Nucleus accumbens (tissue), 56 donors: ENCODE results near the gene SDHA.

Source experiments
- DNase-seq, 56 donors: peaks; one replicate each; lab custom pipeline; 2025; lab: John Stamatoyannopoulos, UW

Gene SDHA

DNA sequence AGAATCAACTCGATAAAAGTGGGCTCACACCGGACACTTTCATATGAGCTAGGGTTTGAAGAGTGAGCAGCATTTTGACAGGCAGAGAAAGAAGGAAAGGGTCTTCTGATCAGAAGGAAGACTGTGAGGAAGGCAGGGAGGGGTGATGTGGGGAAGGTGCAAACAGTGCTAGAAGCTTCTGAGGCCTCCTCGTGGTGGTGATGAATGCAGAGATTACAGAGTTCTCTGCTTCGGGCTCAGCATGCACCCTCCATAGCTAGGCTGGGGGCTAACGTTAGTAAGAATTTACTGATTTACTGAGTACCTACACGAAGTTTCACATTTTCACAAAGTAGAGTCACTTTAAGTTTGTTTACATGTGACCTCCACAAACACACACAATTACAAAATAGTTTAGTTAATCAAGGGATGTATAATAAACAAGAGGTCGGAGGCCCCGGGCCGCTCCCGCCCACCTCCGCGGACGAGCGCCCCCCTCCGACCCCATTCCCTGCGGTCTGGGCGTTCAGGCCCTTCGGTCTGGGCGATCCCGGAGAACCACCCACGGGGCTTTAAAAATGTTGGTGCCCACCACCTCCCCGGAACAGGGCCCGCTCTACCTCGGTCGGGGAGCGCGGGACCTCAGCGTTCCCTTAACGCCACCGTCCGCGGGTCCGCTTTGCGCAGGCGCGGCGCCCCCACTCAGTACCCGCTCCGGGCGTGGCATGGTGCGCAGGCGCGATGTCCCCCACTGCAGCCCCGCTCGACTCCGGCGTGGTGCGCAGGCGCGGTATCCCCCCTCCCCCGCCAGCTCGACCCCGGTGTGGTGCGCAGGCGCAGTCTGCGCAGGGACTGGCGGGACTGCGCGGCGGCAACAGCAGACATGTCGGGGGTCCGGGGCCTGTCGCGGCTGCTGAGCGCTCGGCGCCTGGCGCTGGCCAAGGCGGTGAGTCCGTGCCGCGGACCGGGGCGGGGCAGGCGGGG, at the start of gene SDHA, which contains the start of gene CCDC127:
Gene SDHA, plus strand, starts transcription at position 827 of the 963 bp plus-strand sequence. Its CDS starts 36 bp downstream, at position 863.
Gene CCDC127, minus strand, starts transcription at position 660 of the 963 bp plus-strand sequence. CDS start 1,304 bp downstream, outside the sequence.
- DNase-seq, result peak in 55 of 56 donors; percentile 36 to 98 (median 90)

DNA sequence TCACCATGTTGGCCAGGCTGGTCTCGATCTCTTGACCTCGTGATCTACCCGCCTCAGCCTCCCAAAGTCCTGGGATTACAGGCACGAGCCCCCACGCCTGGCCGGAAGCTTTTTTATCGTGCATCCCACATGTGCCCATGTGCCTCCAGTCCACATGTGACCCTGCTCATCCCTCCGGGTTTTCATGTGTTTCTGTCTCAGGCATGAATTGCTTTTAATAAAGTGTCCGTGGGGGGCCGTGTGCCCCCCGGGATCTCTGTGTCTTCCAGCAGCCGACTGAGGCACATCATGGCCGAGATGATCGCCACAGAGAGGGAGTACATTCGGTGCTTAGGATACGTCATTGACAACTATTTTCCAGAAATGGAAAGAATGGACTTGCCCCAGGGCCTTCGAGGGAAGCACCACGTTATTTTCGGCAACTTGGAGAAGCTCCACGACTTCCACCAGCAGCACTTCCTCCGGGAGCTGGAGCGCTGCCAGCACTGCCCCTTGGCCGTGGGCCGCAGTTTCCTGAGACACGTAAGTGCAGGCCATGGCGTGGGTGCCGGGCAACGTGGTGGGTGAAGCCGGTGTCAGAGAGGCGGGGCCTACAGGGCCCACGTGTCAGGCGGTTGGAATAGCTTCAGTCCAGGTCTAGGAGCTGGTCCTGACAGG, 48.9 kb upstream of the SDHA start:
- peak in 2 of 56 donors; percentile 10 to 13 for DNase-seq

DNA sequence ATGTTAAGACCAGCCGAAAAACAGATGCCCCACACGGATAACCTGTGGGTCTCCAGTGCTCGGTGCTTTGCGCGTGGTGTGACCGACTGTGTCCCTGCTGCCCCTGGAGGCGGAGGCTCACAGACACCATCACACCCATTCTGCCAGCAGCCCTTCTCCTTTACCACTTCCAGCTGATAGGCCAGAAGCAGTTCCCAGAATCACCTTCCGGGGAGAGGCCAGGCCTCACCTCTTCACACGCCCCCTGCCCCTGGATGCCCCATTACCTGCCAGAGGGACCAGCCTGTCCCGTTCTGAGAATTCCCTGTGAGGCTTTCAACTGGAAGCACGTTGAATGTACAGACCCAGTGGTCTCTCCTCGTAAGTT, 48.4 kb upstream of the SDHA start:
- DNase-seq, result no peak

DNA sequence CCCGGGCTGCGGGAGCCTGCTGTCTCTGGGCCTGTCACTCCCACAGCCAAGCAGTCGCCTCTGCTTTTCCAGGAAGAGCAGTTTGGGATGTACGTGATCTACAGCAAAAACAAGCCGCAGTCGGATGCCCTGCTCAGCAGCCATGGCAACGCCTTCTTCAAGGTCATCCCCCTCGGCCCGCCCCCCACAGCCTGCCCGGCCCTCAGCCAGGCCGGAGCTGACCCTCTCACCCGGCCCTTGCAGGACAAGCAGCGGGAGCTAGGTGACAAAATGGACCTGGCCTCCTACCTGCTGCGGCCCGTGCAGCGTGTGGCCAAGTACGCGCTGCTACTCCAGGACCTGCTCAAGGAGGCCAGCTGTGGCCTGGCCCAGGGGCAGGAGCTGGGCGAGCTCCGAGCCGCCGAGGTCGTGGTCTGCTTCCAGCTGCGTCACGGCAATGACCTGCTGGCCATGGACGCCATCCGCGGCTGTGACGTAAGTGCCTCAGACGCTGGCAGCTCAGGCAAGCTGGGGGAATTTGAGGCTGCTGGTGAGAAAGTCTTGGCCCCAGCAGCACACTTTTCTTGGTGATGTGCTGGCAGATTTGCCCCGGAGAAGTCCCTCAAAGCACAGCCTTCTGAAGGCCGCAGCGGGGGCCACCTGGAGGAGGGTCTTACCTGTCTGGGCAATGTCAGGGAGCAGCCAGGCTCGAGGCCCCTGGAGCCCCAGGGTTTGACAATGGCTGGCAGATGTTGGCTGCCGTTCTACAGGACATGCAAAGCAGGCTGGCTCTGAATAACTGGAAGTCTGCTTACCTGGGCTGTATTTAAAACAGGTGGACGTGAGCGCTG, 46.9 kb upstream of the SDHA start:
- no peak for DNase-seq

DNA sequence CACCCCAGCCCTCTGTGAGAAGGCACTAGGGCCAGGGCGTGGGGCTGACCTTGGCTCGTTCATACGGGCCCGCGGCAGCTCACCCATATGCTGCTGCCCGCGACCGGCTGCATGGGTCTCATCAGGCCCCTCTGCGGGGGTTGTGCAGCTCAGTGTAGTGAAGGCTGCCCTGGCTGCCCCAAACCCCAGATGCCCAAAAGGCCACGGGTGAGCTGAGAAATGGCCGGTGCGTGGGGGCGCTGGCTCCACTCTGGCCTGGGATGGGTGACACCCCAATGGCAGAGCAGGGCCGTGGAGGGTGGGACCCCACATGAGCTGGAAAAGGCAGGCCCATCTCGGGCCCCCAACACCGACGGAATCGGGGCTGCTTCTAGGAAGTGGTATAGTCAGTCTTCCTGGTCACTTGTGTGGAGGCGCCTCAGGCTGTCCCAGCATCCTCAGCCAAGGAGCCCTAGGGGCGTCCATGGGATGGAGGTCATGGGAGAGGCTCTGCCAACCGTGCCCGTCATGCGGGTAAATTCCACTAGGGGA, 46.3 kb upstream of the SDHA start:
- DNase-seq, result no peak

DNA sequence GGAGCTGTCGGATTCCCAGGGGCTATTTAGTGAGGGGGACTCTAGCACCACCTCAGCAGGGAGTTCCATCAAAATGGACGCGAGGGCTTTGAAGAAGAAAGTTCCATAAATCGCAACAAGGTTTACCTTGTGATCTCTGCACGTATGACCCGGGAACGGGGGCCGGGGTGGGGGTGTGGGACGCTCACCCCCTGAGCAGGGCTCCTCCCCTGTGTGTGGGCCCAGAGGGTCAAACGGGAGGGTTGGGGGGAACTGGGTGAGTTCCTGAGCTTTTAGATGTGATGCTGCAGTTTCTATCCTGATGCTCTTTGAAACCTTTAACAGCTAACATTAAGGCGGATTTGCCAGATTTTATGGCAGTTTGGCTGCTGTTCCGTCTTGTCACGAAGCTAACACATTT, 45.7 kb upstream of the SDHA start:
- no peak for DNase-seq

DNA sequence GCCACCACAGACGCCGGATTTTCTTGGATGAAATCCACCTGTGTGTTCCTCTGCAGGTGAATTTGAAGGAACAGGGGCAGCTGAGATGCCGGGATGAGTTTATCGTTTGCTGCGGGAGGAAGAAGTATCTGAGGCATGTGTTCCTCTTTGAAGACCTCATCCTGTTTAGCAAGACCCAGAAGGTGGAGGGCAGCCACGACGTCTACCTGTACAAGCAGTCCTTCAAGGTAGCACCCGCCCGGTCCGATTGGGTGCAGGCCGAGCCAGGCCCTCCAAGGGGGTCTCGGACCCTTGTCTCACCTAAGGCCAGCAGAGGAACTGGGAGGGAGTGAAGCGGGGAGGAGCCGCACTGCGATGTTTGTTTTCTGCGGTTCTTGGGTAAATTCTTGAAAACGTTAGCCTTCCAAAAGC, 45.3 kb upstream of the SDHA start:
- no peak for DNase-seq

DNA sequence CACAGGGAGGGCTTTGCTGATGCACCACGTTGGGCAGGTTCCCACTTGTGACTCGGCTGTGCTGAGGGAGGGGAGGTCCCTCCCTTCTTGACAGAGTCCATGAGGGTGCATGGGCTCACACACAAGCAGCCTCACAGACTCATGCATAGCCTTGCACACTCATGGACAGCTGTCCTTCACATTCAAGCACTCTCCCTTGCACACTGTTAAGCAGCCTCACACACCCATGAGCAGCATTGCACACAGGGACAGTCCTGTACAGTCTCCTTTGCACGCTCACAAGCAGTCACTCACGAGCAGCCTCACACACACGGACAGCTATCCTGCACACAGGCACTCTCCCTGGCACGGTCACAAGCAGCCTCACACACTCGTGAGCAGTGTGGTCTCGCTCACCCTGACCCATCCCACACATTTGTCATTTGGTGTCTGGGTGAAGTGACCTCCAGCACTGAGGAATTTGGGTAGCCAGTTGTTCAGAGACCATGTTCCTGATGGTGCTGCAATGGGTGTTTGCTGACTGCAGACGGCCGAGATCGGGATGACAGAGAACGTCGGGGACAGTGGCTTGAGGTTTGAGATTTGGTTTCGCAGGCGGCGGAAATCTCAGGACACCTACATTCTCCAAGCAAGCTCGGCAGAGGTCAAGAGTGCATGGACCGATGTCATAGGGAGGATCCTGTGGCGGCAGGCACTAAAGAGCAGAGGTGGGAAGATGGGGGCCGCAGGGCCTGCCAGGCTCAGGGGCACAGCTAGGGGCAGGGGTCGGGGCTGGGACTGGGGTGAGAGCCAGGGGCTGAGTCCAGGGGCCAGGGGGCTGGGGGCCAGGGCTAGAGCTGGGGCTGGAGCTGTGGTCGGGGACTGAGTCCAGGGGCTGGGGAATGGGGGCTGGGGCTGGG, 44.5 kb upstream of the SDHA start:
- no peak for DNase-seq

DNA sequence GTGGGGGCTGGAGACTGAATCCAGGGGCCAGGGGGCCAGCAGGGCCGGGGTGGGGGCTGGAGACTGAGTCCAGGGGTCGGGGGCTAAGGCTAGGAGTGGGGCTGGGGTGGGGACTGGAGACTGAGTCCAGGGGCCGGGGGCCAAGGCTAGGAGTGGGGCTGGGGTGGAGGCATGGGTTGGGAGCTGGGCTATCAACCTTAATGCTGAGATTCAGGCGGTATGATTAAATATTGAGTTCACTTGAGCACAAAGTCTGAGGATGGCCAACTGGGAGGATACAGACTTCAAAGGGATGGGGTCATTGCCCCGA, 43.9 kb upstream of the SDHA start:
- DNase-seq, result no peak

DNA sequence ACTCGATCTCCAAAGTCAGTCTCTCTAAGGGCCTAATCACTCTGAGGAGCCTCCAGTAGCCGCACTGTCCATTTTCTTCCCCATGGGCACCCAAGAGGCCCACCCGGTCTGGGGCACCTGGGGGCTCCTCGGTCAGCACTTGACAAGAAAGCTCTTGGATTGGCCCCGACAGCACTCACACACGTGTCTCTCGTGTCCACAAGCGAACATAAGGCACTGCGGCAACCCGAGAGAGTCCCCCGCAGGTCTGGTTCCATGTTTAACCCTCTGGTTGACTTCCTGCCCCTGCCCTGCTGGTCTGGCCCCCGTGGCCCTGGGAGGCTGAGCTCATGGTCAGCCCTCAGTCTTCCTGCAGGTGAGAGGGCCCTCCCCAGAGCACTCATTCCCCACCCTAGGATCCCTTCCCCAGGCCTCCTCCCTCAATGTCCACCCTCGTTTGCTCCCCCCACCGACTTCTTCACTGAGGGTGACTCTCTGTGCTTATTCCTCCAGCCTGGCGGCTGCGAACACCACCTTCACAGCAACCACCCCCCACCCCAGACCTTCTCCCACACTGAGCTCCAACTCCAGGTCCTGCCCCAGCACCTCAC, 43.1 kb upstream of the SDHA start:
- no peak for DNase-seq

DNA sequence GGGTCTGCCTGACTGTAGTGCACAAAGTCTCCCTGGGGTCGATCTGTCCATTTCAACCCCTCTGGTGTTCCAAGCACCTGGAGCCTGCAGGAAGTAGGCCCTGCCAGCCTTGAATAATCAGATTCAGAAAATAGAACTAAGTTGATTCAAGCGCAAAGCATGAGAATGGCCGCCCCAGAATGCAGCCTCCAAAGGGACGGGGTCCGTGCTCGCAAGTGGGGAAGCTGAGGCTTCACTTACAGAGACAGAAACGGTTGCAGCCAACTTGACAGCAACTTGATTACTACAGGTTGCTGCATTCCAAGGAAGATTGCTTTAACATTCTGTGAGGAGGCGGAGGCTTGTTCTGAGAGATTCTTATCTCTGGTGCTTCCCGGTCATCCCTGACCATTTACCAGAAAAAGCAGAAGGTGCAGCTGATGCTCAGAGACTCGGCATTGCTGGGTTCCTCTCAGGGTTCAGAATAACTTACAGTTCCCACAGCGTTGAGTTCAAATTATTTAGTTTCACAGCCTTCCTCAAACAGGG, 41.8 kb upstream of the SDHA start:
- DNase-seq, result no peak

DNA sequence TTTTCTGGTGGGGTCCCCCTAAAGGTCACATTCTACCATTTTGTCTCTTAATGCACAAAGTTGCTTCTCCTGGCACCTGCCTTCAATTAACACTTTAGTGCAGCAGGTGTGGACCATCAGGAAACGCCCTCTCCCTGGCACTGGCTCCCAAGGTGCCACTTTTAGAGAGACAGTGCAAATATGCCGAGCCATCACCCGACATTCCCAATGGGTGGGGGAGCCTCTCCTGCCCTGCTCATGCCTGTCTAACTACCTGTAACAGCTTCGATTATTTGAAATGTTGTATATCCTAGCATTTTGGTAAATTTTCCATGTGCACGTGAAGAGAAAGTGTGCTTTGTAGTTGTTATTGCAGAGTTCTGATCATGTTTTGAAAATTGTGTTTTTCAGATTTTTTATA, 40.0 kb upstream of the SDHA start:
- no peak for DNase-seq

DNA sequence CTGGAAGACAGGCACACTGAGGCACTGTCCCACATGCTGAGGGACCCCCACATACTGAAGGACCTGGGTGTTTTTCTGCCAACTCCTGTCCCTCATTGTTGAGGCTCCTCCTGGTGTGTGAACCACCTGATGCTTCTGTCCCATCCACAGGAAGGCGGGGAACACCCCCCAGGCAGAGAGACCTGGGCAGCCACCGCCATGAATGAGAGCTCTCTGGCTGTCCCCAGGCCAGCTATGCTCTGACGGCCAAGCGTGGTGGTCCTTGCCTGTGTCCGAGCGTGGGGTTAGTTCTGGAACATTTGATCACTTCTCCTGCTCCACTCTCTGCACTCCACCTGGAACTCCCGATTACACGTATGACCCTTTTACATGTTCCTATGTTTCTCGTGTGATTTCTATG, 38.7 kb upstream of the SDHA start:
- DNase-seq, result no peak

DNA sequence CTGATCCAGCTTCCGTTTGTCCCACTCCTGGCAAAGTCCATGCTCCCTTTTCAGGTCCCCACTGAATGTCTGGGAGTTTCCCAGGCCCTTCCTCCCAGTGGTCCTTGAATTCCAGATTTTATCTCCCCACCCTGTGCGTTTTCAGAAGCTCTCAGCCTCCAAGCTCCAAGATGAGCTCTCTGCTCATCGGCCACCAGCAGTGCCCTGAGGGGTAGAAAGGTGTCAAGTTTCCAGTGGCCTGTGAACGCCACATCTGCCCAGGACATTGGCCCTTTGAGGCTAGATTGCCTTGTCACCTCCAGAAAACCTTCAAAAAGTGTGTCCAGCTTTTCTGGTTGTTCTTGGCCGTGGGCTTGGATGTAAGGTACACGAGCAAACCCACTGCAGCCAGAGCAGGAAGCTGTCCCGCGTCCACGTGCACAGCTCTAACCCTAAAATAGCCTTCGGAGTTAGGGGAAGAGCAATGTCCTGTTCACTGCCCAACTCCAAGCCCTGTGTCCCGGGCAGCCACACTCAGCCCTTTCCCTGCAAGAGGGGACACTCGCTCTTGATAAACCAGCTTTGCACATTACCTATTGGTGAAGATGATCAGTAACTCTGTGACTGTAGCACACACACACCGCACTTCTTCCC, 37.7 kb upstream of the SDHA start:
- no peak for DNase-seq

DNA sequence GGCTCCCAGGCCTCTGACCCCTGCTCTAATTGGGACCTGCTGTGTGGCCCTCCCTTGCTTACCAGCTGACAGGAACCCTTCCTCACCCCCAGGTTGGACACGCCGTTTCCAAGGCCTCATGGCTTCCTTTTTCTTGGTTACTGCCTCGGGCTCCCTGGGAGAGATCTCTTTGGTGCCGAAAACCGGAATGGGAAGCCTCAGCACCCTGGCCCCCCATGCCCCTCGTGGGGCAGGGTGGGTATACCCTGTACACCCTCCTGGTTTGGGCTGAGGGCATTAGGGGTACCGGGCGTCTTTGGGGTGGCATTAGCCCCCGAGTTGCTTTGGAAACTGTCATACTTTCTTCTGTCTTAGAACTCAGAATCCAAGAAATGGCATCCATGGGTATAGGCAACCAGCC, 37.0 kb upstream of the SDHA start:
- no peak for DNase-seq

DNA sequence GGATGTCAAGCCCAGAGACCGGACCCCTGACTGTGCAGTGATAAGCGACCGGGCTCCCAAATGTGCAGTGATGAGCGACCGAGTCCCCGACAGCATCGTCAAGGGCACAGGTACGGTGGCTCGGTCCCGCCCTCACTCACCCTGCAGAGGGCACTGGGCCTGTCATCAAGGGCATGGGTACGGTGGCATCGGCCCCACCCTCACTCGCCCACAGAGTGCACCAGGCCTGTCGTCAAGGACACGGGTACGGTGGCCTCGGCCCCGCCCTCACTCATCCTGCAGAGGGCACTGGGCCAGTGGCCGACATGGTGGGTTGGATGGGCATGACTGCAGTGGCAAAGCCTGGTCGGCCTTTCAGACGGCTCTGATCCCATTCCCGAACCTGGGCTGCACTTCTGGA, 36.6 kb upstream of the SDHA start:
- DNase-seq, result no peak

DNA sequence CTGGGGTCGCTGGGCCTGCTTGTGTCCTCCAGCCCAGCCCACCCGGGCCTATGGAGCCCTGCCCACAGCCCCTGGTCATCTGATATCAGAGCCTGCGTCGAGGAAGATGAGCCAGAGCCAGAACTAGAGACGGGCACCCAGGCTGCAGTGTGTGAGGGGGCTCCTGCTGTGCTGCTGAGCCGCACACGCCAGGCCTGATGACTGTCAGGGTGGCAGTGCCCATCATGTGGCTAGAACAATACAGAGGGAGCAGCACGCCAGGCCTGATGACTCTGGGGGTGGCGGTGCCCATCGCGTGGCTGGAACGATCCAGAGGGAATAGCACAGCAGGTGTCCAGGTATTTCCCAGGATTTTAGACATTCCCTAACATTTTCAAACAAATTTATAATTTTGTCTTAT, 36.0 kb upstream of the SDHA start:
- no peak for DNase-seq

DNA sequence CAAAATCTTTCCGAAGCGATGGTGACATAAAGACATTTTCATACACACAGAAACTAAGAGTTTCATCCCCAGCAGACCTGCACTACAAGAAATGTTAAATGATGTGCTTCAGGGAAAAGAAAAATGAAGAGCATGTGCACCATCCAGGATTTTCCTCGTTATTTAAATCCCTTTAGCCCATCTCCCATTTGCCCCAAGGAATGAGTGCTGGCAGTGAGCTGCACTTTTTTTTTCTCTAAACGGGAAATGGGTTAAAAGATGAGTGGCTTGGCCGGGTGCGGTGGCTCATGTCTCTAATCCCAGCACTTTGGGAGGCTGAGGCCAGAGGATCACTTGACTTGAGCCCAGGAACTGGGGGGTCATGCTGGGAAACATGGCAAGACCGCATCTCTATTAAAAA, 33.6 kb upstream of the SDHA start:
- no peak for DNase-seq
